ENCODE data around the gene CD2BP2. TPM values are rescaled to one million over a fixed set of nuclear protein-coding genes. Genes with fewer than 3 reads are reported as not detected.
"Not testable (repeated sequence)": the region's sequence is repeated elsewhere in the genome, so short reads cannot be mapped to it uniquely, and the experiment has no call there.

The CD2BP2 gene
- total RNA-seq, 1 donor from 2014 or later: 29.8 TPM

- DNase-seq: no peak
Measured at GRCh38 chr16:30358990-30359870, 4.1 kb upstream of the CD2BP2 start.

- DNase-seq: no peak
Measured at GRCh38 chr16:30358577-30358936, 3.4 kb upstream of the CD2BP2 start.

GRCh38 chr16:30357715-30358576 lies 2.8 kb upstream of the CD2BP2 start:
- no peak for DNase-seq

GRCh38 chr16:30357085-30357714 lies 2.1 kb upstream of the CD2BP2 start:
- DNase-seq: no peak

GRCh38 chr16:30356401-30357084 lies 1.4 kb upstream of the CD2BP2 start:
- DNase-seq: no peak

- DNase-seq: no peak
Measured at GRCh38 chr16:30355954-30356308, 823 bp upstream of the CD2BP2 start.

GRCh38 chr16:30354423-30355143 lies 525 bp downstream of the CD2BP2 start:
- DNase-seq: no peak

- no peak for DNase-seq
Measured at GRCh38 chr16:30353438-30354129, 1.5 kb downstream of the CD2BP2 start.

GRCh38 chr16:30352488-30353401 lies 2.4 kb downstream of the CD2BP2 start:
- DNase-seq: no peak

- peak; percentile 54 for DNase-seq
Measured at GRCh38 chr16:30351586-30352419, 3.3 kb downstream of the CD2BP2 start.

- DNase-seq: no peak
Measured at GRCh38 chr16:30351001-30351441, 4.1 kb downstream of the CD2BP2 start.

GRCh38 chr16:30350134-30350871 lies 4.8 kb downstream of the CD2BP2 start:
- no peak for DNase-seq

GRCh38 chr16:30349675-30350074 lies 5.4 kb downstream of the CD2BP2 start:
- DNase-seq: no peak

- DNase-seq: no peak
Measured at GRCh38 chr16:30348929-30349328, 6.2 kb downstream of the CD2BP2 start.

- DNase-seq: no peak
Measured at GRCh38 chr16:30348113-30348512, 7.0 kb downstream of the CD2BP2 start.

- no peak for DNase-seq
Measured at GRCh38 chr16:30346286-30346685, 8.8 kb downstream of the CD2BP2 start.

- not testable (repeated sequence) for DNase-seq
Measured at GRCh38 chr16:30343491-30343820, 11.7 kb downstream of the CD2BP2 start.
